Islet precursor cell (in vitro differentiated cells): Measurements from ENCODE around the gene PLOD3.

Source experiments
- DNase-seq: peaks from one replicate; pipeline ENCODE4 v3.0.0-alpha.2; 2018

PLOD3 gene

DNA sequence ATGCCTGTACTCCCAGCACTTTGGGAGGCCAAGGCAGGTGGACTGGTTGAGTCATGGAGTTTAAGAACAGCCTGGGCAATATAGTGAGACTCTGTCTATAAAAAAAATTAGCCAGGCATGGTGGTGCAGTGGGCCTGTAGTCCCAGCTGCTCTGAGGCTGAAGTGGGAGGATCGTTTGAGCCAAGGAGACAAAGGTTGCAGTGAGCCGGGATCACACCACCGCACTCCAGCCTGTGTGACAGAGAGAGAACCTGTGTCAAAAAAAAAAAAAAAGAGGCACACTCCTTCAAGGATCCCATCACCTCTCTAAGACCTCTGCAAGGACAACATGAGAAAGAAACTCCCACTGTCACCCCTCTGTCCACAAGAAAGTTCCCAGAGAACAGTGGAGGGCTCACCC lies 41.7 kb downstream of the PLOD3 start:
- no peak for DNase-seq

DNA sequence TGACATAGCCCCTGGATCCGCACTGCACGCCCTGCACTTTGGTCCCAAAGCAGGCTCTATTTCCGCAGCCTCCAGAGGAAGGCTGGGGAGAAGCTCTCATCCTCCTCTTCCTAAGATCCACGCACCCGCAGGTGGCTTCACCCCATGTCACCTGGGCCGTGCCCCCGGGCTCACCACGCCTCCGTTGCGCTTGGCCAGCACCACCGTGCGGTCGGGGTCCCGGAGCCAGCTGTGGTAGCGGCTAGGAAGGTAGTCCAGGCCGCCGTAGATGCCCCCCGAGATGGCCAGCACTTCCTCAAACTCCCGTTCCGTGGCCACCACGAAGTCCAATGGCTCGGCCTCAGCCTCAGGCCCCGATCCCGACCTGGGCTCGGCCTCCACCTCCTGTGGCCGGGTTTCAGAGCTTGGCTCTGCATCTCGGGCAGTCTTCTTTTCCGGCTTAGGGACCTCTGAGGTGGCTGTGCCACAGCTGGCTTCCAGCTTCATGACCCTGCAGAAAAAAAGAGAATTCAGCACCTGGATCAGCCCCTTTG lies 43.0 kb downstream of the PLOD3 start:
- DNase-seq: no peak

DNA sequence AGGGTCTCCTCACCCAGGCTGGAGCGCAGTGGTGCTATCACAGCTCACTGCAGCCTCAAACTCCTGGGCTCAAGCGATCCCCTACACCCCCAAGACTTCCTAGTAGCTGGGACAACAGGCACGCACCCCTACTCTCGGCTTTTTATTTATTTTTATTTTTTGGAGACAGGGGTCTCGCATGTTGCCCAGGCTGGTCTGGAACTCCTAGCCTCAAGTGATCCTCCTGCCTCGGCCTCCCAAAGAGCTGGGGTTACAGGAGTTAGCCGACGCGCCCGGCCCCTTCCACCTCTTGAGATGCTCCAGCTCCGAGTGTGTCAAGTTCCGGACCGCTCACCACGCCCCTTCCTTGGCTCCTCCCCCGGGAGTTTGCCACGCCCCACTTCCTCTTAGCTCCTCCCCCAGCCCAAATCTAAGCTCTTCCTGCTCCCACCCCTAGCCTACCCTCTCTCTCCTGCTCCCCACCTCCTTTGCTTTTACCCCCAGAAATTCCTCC lies 43.6 kb downstream of the PLOD3 start:
- peak; percentile 78 for DNase-seq

DNA sequence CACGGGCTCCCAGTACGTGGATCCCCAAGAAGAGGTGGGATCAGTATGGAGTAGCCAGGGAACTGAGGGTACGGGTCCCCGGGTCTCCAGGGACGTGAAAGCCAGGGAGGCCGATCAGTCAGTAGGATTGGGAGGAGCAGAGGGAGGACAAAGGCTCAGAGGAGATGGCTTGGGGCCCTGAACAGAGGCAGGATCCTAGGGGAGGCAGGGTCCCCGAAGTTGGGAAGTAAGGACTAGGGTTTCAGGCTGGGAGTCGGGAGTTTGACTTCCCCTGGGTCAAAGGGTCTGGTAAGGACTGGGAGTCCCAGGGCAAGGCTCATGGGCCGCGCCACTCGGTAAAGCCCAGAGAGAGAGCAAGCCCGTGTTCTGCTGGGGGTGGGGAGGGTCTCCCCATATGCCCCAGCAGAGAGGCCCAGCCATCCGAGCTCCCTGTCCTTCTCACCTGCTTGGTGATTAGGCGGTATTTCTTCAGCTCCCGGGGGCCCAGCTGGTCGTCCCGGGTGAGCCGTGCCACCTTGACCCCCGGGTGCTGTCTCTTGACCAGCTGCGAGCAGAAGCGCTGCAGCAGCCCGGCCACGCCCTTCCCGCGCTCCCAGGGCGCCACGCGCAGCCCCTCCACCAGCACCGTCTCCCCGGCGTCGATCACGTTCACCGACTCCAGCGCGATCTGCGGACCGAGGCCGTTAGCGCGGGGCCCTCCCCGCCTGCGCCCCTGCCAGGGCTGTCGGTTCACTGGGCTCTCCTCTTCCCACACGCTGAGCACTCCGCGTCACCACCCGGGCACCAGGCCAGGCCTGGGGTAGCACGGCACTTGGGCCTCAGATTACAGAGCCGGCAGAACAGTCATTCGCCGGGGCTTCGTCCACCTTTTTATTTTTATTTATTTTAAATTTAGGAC lies 44.3 kb downstream of the PLOD3 start:
- DNase-seq: no peak

DNA sequence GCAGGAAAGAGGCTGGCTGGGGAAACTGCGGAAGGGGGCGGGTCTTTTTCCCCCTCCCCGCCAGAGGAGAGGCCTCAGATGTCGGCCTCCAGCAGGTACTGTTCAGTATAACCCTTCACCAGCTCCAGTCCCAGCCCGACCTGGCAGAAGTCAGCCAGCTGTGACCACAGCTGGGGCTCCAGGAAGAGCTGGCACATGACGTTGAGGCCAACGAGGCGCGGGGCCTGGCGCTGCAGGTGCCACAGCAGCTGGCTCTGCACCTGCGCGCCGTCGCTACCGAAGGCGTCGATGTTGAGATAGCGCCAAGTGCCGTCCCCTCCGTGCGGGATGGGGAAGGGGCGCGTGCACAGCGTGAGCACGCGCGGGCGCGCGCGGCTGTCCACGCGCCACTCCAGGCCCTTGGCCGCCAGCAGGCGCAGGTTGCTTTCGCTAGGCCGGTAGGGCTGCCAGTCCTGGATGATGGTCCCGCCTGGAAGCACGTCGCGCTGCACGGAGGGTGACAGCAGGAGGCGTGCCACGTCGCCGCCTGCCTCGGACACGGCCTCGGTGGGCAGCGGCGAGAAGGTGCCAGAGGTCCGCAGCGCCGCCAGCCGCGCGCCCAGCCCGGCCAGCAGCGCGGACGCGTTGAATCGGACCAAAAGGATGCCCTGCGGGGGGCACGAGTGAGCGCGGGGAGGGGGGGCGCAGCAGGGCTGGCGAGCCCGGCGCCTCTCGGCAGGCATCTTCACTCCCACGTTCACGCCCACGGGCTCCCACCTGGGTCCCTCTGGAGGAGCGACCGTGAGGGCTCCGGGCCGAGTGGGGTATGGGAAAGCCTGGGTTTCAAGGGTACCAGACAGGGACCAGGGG lies 45.2 kb downstream of the PLOD3 start:
- no peak for DNase-seq

DNA sequence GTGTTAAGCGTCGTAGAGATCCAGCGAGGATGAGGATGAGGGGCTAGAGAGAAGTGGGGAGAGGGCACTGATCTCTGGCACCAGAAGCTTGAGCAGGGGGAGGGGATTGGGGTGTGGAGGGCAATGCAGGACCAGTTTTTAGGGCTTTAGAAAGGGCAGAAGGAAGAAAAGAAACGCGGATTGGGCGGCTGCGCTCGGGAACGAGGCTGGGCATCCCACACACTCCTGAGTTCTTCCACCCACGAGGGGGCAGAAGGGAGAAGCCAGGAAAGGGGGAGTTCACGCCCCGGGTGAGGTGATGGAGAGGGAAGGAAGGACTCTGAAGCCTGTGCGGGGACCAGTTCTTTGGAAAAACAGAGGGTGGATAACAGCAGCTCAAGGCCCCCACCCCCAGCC lies 45.9 kb downstream of the PLOD3 start:
- no peak for DNase-seq

DNA sequence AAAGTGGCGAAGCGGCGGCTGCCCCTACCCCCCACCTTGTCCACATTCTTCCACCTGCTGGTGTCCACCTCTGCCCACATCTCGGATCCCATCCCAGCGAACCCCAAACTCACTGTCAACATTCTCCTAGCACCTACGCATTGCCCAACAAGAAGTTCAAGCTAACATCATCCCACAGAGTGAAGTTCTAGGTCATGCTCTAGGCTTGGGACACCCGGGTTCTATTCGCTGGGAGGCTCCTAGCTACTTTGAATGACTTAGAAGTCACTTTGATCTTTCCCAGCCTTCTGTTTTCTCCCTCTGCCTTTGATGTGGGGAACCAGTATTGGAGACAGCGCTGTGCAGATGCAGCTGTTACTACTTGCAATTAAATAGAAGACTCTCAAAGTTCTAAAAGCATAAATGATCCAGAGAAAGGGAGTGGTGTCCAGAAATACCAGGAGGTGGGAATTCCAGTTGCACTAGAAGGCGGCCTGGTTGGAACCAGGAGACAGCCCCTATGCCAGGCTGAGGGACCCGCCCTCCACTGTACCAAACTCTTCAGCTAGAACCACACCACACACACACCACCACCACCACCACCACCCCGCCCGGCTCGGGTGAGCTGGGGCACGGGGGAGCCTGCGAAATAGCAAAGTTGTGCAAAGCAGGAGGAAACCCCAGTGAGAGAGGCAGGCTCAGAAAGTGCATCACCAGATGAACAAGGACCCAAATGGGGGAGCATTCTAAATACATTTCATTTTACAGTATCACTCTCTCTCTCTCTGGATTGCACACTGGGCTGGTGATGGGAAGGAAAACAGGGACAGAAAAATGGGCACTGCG lies 46.6 kb downstream of the PLOD3 start:
- no peak for DNase-seq

DNA sequence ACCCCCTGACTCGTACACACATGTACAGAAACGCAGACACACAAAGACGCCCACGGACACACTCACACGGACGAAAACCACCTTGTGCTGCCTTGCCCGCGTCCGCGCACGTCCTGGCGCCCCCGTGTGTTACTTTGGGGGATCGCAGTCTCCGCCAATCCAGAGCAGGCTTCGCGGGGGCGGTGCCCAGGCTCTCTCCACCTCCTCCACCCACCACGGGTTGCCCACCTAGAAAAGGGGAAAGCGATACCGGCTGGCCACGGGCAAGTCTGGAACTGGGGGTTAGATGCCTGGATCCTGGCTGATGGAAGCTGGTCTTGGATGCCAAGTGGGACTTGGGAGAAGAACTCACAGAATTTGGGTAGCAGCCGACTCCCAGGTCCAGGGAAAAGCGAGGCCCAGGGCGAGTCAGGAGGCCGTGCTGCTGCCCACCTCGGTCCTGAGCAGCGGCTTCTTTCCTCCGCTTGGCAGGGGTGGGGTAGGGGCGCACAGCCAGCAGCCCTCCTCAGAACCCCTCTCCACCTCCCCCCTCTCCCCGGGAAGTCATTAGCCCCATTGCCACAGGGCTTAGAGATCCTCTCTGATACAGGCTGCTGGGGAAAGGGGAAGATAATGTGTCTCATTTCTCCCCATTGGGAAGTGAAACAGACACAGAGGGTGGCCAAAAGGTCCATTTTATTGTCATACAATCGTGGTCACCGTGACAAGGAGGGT lies 47.4 kb downstream of the PLOD3 start:
- DNase-seq: peak; percentile 85

DNA sequence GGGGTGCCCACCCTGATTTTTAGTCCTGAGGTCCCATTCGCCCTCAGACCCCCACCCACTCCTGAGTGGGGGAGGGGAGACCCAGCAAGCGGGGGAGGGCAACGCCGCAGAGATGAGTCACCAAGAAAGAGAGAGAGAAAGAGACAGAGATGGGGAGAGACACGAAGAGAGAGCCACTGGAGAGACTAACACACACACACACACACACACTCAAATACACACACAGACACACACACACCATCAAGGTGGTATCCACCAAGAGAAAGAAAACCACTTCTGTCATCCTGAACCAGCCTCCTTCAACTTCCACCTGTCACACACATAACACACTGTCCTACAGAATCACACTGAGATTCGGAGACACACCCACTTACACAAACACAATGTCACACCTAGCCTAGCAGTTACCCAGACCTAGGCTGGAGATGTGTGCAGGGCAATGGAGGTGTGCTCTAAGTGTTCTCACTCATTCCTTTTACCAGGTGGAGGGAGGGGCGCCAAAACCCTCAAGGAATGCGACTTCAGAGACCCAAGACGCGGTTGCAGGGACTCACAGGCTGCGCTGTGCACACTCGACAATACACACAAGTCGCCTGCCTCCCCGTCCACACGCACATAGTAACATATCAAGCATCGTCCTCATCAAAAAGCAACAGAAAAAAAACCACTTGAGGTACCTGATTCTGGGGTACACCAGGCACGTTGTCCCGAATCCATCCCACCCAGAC lies 48.1 kb downstream of the PLOD3 start:
- no peak for DNase-seq

DNA sequence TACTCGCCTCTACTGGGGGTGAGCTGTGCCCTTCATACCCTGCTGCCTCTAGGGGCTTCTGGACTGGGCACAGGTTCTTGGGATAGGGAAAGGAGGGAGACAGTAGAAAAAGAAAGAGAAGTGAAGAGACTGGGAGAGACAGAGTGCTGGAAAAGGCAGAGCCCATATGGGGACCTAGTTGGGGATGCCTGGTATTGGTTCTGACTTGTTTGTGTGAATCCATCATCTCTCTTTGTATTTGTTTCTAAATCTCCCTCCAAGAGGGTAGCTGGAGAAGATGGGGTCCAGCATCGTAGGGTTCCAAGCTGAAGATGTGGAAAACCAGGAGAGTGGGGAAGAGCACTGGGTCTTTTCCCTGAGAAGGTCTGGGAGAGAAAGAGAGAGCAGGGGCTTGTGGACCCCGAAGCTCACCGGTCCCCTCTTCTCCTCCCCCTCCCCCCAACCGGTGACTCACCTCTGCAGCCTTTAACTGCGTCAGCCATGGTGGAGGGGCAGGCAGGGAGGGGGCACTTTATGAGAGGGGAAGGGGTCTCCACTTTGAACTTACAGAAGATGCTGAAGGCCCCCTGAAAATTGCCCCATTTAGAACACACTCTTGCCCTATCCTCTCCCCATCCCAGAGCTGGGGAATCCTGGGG lies 48.9 kb downstream of the PLOD3 start:
- no peak for DNase-seq

DNA sequence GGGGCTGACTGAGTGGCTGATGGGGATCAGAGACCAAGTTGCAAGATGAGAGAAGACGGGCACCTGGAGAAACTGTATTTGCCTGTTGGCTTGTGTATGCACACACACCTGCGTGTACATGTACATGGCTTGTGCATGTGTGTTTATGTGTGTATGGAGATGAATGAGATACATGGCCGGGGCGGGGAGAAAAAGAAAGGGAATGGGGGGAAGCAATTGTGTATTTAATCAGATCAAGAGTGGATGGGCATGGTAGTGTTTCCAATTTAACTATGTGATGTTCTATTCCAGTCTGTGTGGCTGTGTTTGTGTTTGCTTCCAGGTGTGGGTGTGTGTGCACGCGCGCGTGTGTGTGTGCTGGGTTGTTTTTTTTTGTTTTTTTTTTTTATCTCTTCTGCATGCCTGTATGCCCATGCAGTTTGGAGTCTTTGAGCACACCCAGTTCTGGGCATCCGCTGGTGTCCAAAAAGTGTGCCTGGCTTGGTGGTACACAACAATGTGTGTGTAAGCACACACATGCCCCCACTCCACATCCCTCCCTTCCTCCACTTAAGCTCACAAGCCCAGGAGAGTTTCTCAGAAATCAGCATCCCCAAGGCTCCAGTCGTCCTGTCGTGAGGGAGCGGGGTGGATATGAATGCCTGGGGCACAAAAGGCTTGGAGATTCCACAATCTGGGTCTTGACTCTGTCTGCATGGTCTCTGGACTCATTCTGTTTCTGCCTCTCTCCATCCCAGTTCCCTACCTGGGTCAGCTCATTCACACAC lies 49.6 kb downstream of the PLOD3 start:
- peak; percentile 72 for DNase-seq

DNA sequence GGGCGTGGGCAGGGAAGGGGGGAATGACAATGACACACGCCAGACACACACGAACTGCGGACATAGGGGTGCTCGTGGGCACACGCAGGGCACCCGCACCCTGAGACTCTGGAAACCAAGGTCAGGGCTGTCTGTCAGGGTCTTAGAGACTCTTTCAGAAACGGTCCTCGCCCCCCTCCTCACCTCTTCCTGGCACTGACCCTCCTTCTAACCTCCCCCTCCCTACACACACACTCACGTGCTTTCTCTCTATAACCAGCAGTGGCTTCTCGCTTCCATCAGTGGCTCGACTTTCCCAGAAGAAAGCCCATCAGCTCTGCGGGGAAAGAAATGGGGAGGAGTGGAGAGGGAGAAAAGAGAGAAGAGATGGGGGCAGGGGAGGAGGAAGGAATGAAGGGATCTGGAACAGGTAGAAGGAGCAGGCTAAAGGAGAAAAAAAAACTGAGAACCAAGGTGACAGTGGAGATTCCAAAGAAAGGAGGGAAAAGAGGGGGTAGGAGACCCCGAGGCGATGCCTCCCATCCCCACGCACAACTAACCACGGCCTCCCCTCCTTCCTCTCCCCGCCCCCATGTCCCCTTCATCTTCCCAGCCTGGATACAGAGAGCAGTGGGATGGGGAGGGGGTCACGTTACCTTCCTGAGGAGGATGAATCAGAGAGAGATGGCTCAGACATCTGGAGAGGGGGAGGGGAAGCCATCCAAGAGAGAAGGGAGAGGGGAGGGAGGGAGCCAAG lies 50.3 kb downstream of the PLOD3 start:
- peak; percentile 92 for DNase-seq

DNA sequence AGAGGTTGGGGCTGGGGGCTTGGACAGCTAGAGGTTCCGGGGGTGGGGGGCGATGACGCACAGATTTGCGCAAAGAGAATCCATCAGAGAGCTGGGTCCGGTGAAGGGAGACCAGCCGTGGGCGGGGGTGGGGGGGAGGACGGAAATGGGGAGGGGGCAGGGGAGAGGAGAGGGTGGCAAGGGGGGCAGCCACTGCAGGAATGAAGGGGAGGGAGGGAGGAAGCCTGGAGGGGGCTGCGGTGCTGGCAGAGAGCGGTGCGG lies 50.8 kb downstream of the PLOD3 start:
- DNase-seq: no peak

DNA sequence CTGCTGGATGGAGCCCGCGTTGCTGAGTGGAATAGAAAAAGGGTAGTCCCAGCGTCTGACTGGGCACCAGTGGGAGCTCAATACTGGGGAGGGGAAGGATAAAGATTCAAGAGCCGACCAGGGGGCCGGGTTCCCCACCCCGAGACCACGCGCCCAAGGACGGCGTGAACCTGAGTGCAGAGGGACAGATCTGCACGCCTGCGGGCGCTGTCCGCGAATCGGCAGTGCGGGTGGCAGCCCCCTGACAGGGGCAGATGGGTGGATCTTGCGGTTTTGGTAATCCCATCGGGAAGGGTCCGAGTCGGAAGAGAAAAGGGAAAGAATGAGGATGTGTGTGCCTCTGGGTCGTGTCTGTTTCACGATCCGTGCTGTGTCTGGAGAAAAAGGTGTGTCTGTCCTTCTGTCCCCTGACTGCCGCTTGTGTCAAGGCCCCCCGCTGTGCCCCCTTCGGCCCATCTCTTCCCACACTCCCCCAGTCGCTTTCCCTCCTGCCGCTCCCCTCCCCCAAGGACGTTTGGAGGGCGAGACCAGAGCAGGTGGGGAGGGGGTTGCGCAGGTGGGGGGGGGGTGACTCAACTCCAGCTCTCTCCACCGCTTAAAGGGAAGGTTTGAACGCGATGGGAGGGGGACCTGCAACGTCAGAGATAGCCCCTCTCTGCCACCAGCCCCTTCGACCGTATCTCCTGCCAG lies 51.3 kb downstream of the PLOD3 start:
- peak; percentile 76 for DNase-seq

DNA sequence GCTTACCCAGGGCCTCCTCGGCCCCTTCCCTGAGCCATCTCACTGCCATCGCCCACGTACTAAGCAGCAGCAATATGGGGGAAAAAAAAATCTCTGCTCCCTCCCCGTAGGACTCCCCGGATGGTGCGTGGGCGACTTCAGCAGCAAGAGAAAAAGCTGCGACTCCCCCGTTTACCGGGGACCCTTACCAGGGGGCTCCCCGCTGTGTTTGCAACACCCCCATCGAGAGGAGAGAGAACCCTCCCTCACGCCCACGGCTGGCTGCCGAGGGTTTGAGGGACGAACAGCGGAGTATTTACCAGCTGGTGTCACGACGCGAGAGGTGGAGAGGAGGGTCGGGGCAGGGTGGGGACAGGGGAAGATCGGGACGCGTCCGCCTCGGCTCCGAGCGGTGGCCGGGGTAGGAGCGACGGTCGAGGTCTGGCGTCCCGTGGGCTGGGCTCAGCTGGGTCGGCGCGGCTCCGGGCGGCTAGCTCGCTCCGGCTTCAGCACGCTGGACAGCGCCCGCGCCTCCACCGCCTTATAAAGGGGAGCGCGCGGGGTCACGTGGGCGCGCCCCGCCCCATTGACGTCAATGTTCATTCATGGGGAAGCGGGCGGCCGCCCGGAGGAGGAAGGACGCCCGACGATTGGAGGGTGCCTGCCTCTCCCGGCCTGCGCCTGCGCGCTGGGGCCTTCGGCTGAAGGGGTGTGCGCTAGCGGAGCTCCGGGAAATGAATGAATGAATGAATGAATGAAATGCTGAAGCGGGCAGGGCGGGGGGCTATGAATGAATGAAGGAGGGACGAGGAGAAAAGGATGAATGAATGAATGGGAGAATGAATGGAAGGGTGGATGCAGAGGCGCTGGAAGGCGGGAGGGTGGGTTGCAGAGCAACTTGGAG lies 52.1 kb downstream of the PLOD3 start, which contains the start of gene VGF:
VGF (minus strand) TSS at position 495 of the 883 bp plus-strand sequence. CDS start 726 bp downstream, outside the sequence.
- peak; percentile 97 for DNase-seq

DNA sequence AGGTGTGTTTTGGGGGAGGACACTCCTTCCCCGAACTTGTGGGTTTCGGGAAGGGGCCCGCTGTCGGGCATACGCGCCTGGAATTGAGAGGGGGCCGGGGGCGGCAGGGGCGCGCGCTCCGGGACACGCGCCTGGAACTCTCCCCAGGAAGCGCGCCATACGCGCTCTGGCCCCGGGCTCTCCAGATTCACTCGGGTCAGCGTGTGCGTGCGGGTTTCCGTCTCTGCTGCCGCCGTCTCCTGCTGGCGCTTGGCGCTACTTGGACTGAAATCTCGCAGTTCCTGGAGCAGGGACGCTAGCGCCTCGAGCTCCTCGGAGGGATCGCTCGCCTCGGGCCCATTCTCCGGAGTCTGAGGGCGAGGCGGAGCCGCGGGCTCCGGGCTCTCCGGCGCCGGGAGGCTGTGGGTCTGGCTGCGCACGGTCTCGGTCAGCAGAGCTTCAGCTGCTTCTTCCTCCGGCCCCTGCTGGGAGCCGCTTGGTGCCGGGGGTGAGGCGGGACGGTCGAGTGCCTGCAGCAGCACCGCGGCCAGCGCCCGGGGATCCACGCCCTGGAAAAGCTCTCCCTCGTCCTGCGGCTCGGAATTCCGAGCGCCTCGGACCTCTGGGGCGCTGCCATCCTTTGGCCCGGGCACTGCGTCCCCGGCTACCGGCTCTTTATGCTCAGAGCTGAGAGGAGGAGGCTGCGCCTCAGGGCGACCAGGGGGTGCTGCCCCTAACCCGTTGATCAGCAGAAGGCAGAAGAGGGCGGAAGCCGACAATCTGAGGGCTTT lies 53.1 kb downstream of the PLOD3 start:
- DNase-seq: peak; percentile 91
